Occipital lobe (tissue), 2 donors: ENCODE results near the gene ANKS1B. TPM values are rescaled to one million over a fixed set of nuclear protein-coding genes. Genes with fewer than 3 reads are reported as not detected.

Source experiments
- DNase-seq: peaks from one replicate; lab custom pipeline; 2025; lab: John Stamatoyannopoulos, UW
- total RNA-seq: library from RNA; depleted of rRNA; stranded (reverse); fragments of >200 nt; gene quantifications from one replicate; pipeline ENCODE4 v1.2.3, GENCODE V29; 2014

The ANKS1B gene
- total RNA-seq, 1 donor from 2014 or later: 452 TPM

DNA sequence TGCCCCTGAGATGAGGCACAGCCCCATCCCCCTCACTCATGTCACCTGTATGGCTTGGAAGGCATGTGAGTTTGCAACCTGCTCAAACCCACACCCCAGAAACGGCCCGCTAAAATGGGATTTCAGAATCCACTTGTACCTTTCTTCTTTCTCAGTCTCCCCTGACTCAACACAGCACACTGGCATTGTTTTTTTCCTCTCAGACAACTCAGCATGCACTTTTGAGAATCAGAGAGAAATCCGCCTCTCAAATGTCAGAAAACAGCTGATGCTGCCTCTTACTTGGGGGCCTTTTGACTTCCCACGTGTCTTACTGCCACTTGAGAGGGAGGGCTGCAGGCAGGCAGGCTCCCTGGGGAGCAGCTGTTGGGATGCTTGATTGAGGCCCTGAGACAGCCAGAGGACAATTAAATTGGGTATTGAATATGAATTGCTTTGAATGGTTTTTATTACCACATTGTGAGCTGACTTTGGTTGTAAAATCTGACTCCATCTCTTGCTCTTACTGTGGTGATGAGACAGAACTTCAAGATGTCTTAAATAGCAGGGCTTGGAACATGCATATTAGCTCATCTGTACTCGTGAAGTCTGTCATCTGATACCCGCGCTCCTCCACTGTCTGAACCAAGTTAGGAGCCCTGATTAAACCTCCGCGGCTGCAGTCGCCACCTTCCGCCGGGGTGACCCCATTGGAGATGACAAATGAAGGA lies 1243.0 kb downstream of the ANKS1B start:
- no peak for DNase-seq

DNA sequence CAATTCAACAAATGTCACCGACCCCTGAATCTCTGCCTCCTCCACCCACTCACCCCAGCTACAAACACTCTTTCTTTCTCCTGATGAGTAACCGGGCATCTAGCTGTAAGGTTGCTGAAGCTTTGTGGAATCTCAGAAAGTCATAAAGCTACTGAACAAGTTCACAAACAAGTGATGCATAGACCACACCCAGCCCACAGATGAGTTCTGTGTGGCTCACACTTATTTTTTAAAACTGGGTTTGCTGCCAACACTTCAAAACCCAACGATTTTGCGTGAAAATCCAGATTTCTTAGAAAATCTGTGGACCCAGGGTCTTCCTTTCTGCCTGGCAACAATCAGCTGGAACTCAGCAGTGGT lies 1243.6 kb downstream of the ANKS1B start:
- no peak for DNase-seq

GRCh38 chr12:98740751-98741150 lies 1244.0 kb downstream of the ANKS1B start:
- no peak for DNase-seq

- no peak for DNase-seq
Measured at GRCh38 chr12:98738539-98738938, 1246.2 kb downstream of the ANKS1B start.

GRCh38 chr12:98738002-98738401 lies 1246.7 kb downstream of the ANKS1B start:
- no peak for DNase-seq

GRCh38 chr12:98737322-98737712 lies 1247.4 kb downstream of the ANKS1B start:
- DNase-seq: no peak

GRCh38 chr12:98736352-98737321 lies 1248.1 kb downstream of the ANKS1B start:
- DNase-seq: no peak

GRCh38 chr12:98735821-98736220 lies 1248.9 kb downstream of the ANKS1B start:
- no peak for DNase-seq

DNA sequence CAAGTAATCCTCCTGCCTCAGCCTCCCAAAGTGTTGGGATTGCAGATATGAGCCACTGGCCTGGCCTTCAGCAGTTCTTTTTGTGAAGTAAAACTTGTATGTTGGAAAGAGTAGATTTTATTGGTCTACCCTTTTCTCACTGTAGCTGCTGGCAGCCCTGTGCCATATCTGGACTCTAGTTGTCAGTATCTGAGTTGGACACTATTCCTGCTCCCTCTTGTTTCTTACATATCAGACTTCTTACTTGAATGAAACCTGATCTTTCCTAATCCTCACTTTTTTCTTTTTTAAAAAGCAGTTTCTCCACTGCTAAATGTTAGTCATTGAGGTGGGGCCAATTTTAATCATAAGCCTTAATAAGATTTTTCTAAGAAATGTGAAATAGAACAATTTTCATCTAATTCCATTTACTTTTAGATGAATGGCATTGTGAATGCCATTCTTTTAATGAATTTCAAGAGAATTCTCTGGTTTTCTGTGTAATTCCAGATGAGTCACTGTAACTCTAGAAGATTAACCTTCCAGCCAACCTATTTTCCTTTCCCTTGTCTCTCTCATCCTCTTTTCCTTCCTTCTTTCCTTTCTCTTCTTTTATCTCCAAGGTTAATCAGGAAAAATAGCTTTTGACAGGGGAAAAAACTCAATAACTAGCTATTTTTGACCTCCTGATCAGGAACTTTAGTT lies 1250.9 kb downstream of the ANKS1B start:
- no peak for DNase-seq

DNA sequence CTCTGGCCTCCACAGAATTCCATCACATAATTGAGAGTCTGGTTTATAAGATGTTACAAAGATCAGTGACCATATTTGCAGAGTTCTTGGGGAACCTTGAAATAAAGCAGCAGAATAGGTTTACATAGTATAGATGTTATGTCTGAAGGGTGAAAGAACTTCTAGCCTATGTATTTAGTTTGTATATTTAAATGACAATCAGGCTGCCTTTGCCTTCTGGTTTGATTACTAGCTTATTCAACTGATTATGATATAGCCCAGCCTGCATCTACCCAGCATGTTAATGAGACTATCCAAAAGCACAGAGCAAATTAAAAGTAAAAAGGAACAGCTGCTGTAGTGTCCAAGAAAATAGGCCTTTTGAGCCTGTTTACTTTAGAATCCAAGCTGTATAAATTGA lies 1254.3 kb downstream of the ANKS1B start:
- no peak for DNase-seq

DNA sequence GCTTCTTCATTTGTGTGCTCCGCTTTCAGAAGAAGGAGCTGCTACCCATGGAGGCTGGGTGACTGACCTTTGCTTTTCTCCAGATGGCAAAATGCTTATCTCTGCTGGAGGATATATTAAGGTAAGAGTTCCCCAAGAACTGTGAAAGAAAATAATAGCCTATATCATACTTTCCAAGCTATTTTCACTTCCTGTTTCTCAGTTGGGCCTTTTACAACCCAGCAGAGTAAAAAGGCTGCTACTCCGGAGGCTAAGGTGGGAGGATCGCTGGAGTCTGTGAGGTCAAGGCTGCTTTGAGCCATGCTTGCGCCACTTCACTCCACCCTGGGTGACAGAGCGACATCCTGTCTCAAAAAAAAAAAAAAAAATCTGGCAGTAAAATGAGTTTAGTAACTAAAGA lies 1257.5 kb downstream of the ANKS1B start:
- no peak for DNase-seq

GRCh38 chr12:98725476-98726247 lies 1259.1 kb downstream of the ANKS1B start:
- peak; percentile 53 for DNase-seq

GRCh38 chr12:98724384-98725155 lies 1260.2 kb downstream of the ANKS1B start:
- no peak for DNase-seq

GRCh38 chr12:98721204-98721702 lies 1263.5 kb downstream of the ANKS1B start:
- no peak for DNase-seq

GRCh38 chr12:98719515-98720504 lies 1264.9 kb downstream of the ANKS1B start:
- no peak for DNase-seq

GRCh38 chr12:98714426-98714825 lies 1270.3 kb downstream of the ANKS1B start:
- no peak for DNase-seq

GRCh38 chr12:98709022-98709421 lies 1275.7 kb downstream of the ANKS1B start:
- no peak for DNase-seq

DNA sequence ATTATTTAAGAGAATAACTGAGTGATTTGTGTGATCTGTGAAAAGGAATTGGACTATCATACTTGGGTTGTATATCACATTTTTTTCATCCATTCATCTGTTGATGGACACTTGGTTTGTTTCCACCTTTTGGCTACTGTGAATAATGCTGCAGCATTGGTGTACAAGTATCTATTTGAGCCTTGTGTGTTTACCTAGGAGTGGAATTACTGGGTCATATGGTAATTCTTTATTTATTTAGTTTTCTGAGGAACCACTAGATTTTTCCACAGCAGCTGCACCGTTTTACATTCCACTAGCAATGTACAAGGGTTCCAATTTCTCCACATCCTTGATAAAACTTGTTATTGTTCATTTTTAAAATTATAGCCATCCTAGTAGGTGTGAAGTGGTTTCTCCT lies 1283.6 kb downstream of the ANKS1B start:
- DNase-seq: no peak

- DNase-seq: no peak
Measured at GRCh38 chr12:98699586-98699985, 1285.2 kb downstream of the ANKS1B start.
